Heart left ventricle (tissue), 16 donors: ENCODE results near the gene PHF14. TPM values are rescaled to one million over a fixed set of nuclear protein-coding genes. Genes with fewer than 3 reads are reported as not detected.

ENCODE experiments used
- ATAC-seq, 4 donors: fragments of 200-7000 bp; cut with Tn5 transposase; one replicate each; pipeline ENCODE4 v1.9.1; 2020 to 2022; ENCODE audit warnings: moderate library complexity in 4 of 4, mild to moderate bottlenecking in 3 of 4, moderate number of reproducible peaks in 1 of 4
- DNase-seq, 5 donors: peaks; one replicate each; pipeline ENCODE4 v3.0.0-alpha.2; 2020
- H3K27ac ChIP-seq, 12 donors: fragments of 200-600 bp; sonication (generic) in 4 of 12; one replicate each; pipeline versions ENCODE4 v1.5.0 to v1.8.0; 2016 to 2022; ENCODE audit warnings: mild to moderate bottlenecking in 2 of 12
- H3K27me3 ChIP-seq, 9 donors: fragments of 200-600 bp; sonication (generic) in 2 of 9; one replicate each; pipeline versions ENCODE4 v1.5.1 to v1.8.0; 2016 to 2022; ENCODE audit warnings: mild to moderate bottlenecking in 3 of 9
- H3K36me3 ChIP-seq, 9 donors: fragments of 200-600 bp; sonication (generic) in 2 of 9; one replicate each; pipeline versions ENCODE4 v1.5.0 to v1.8.0; 2018 to 2022; ENCODE audit warnings: mild to moderate bottlenecking in 2 of 9
- H3K4me1 ChIP-seq, 12 donors: fragments of 200-600 bp; sonication (generic) in 4 of 12; one replicate each; pipeline versions ENCODE4 v1.5.0 to v1.8.0; 2016 to 2022; ENCODE audit warnings: mild to moderate bottlenecking in 3 of 12
- H3K4me3 ChIP-seq, 12 donors: fragments of 200-600 bp; sonication (generic) in 4 of 12; one replicate each; pipeline versions ENCODE4 v1.5.0 to v1.8.0; 2017 to 2022; ENCODE audit warnings: mild to moderate bottlenecking in 9 of 12, moderate library complexity in 4 of 12
- H3K9me3 ChIP-seq, 12 donors: fragments of 200-600 bp; sonication (generic) in 4 of 12; one replicate each; pipeline versions ENCODE4 v1.5.0 to v1.8.0; 2016 to 2022; ENCODE audit warnings: mild to moderate bottlenecking in 1 of 12
- CTCF ChIP-seq, 12 donors: fragments of 200-600 bp; sonication (generic) in 4 of 12; IDR thresholded peaks; one replicate each; pipeline versions ENCODE4 v1.5.0 to v1.8.0; 2018 to 2022; ENCODE audit warnings: antibody characterized with exemption in 12 of 12, mild to moderate bottlenecking in 5 of 12
- POLR2A ChIP-seq, 2 donors: fragments of 450-650 bp; IDR thresholded peaks; one replicate each; pipeline ENCODE4 v1.6.1; 2017; ENCODE audit warnings: antibody characterized with exemption in 2 of 2, mild to moderate bottlenecking in 2 of 2, moderate library complexity in 2 of 2
- WGBS, 4 donors: extraction: QIAGEN DNeasy Blood & Tissue Kit in 2 of 4; methylation state at CpG; one replicate each; pipeline versions ENCODE4 v1.1.5 to v1.1.7; 2013 to 2018; 5-methylcytosine and 5-hydroxymethylcytosine counted together
- intact Hi-C, 10 donors: fragments of 100-400 bp; cut with DNase I; formaldehyde crosslinking; loops; one replicate each; pipeline versions ENCODE4 v1.11.1 to v1.14.2; 2022
- polyA plus RNA-seq, 2 donors: library from polyadenylated mRNA; stranded (reverse); fragments of 200-250 nt; gene quantifications; one replicate each; pipeline ENCODE4 v1.2.3, GENCODE V29; 2013
- total RNA-seq, 9 donors: library from RNA; depleted of rRNA in 2 of 9; stranded (reverse); fragments of >200 nt in 2 of 9; fragmentation: NEBNext Ultra II Directional in 3 of 9; extraction: Animal tissue kit (Norgen Biotek cat#: 25700) in 3 of 9; gene quantifications; one replicate each; pipeline versions ENCODE4 v1.1.0 to v1.2.4, GENCODE V29; 2016 to 2023
- donor health status: ischemic (EF 13 %, LVEDD 7.1; RV severe dilation, severe dysfunction).
- donor health status: healthy with polysubstance abuse.
- donor health status: DM: no; HTN: yes; CAD: no.
- donor health status: DM: no; HTN: no; CAD: no.
- donor health status: ischemic (EF 25% LVEDD 6.9; RV normal size, moderate dysfunction).
- donor health status: ischemic (EF 25% LVEDD 5.7; RV mildly dilated, moderate dysfunction).
- donor health status: healthy.
- donor health status: DM: yes; HTN: yes; CAD: no.
- donor health status: ischemic (EF 35%, LVEDD 5.7; RV mildly dilated, moderate dysfunction).
- donor health status: nonischemic (EF 11% LVEDD 7.7; RV severe dilation, severe dysfunction).
- donor health status: DM: yes; HTN: yes; CAD: no.
- donor health status: PGD.
- donor health status: ischemic (EF 29% LVEDD 5.4; RV normal size, mild dysfunction).
- donor health status: nonischemic (EF 23%, LVEDD 6.1; RV moderate dilation, normal function).

The PHF14 gene
- total and polyA plus RNA-seq, 11 donors = 8.8 to 21.4 (median 14.3) TPM

DNA sequence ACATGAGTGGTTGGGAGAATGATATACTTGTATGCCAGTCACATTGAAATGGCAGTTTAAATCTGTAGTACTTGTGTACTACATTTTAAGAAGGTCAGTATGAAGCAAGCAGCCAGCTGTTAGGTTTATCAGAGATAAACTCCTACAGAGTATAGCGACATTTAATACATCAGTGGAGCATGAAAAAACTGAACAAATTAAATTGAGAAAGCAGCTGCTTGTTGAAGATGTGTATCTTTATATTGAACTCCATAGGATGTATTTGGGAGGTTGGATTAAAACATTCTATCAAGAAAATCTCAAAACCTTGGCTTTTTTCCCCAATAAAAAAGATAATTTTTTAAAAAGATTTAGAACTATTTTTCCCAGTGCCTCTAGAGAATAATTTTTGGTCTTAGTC lies 47.8 kb downstream of the PHF14 start:
- H3K27me3 ChIP-seq = no peaks in the 10 kb centered on the region
- no peak overlapping the region for H3K4me3 ChIP-seq
- intact Hi-C loops = no loop called here
- 58 to 73% (median 65%) methylated on average over 1 of the region's 1 CpG for WGBS, 4 donors
- H3K36me3 ChIP-seq = peaks cover 0 to 33% (median 11%) of the 10 kb centered on the region in 9 donors
- peaks cover 0 to 12% (median 0%) of the 10 kb centered on the region in 12 donors for H3K9me3 ChIP-seq
- no peak overlapping the region for H3K27ac ChIP-seq
- no peak for ATAC-seq
- DNase-seq = no peak
- H3K4me1 ChIP-seq = peaks cover 0 to 5% (median 0%) of the 10 kb centered on the region in 12 donors
- TF ChIP-seq POLR2A (IDR thresholded peaks at IDR 0.05) = no peak
- TF ChIP-seq CTCF (IDR thresholded peaks at IDR 0.05) = no peak

GRCh38 chr7:11026452-11027359 lies 53.0 kb downstream of the PHF14 start:
- H3K9me3 ChIP-seq = peaks cover 0 to 10% (median 0%) of the 10 kb centered on the region in 12 donors
- TF ChIP-seq POLR2A (IDR thresholded peaks at IDR 0.05) = no peak
- TF ChIP-seq CTCF (IDR thresholded peaks at IDR 0.05) = no peak
- H3K4me3 ChIP-seq = no peak overlapping the region
- no peaks in the 10 kb centered on the region for H3K4me1 ChIP-seq
- ATAC-seq = no peak
- WGBS, 4 donors = 86 to 91% (median 89%) methylated on average over 2 of the region's 2 CpGs
- no peak for DNase-seq
- no peaks in the 10 kb centered on the region for H3K27me3 ChIP-seq
- H3K36me3 ChIP-seq = peaks cover 0 to 35% (median 13%) of the 10 kb centered on the region in 9 donors
- H3K27ac ChIP-seq = no peak overlapping the region
- intact Hi-C loops = no loop called here

DNA sequence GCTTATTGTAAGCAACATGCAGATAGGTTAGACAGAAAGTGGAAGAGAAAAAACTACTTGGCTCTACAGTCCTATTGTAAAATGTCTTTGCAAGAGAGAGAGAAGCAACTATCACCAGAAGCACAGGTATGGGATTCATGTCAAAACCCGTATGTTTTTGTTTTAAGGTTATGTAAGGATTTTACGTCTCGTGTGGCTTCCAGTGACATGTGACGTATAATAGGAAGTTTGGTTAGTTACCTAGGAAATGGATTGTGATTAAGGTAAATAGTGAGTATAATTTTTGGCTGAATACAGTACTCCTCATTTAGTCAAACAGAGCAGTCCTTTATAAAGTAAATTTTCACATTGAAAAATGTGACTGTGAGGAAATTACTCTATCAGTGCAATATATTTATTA lies 62.0 kb downstream of the PHF14 start:
- intact Hi-C loops = no loop called here
- Histone ChIP-seq H3K9me3 (no peaks in the 10 kb centered on the region), H3K27ac (no peak overlapping the region), H3K4me3 (no peak overlapping the region), H3K4me1 (no peaks in the 10 kb centered on the region), H3K36me3 (peaks cover 0 to 50% (median 22%) of the 10 kb centered on the region in 9 donors), H3K27me3 (no peaks in the 10 kb centered on the region)
- no peak for TF ChIP-seq POLR2A (IDR thresholded peaks at IDR 0.05)
- TF ChIP-seq CTCF (IDR thresholded peaks at IDR 0.05) = no peak
- 83 to 91% (median 87%) methylated on average over 4 of the region's 4 CpGs for WGBS, 4 donors
- DNase-seq (no peak), ATAC-seq (no peak)

DNA sequence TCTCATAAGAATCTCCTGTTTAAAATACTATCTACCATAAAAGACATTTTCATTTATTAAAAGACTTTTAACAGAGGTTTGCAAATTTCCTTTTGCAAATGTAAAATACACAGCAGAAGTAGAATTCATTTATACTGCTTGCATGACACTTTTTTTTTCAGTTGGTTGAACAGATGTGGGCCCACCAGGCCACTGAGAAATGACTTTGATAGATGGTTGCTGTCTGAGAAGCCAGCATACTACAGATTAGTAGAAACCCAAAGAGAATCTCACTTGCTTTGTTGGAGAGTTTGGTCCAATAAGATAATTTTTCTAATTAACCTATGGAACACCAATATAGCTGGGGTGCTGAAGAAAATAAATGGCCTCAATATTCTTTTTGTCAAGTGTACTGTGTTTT lies 66.3 kb downstream of the PHF14 start:
- no peaks in the 10 kb centered on the region for H3K9me3 ChIP-seq
- intact Hi-C loops = no loop called here
- ATAC-seq = no peak
- peaks cover 0 to 82% (median 25%) of the 10 kb centered on the region in 9 donors for H3K36me3 ChIP-seq
- H3K4me1 ChIP-seq = no peaks in the 10 kb centered on the region
- no peak overlapping the region for H3K4me3 ChIP-seq
- H3K27me3 ChIP-seq = no peaks in the 10 kb centered on the region
- no peak for TF ChIP-seq CTCF (IDR thresholded peaks at IDR 0.05)
- no peak for TF ChIP-seq POLR2A (IDR thresholded peaks at IDR 0.05)
- DNase-seq = no peak
- H3K27ac ChIP-seq = no peak overlapping the region
